Measurements from ENCODE around the gene ADAMTS6. TPM values are rescaled to one million over a fixed set of nuclear protein-coding genes. Genes with fewer than 3 reads are reported as not detected.

ADAMTS6 gene
- total RNA-seq, 4 donors from 2014 or later = 0.05 to 0.49 (median 0.31) TPM

- ATAC-seq (no peak), DNase-seq (no peak)
- intact Hi-C loops (cut with DNase I; ENCODE audit: low total_unique reads) (no loop called here), in situ Hi-C loops (cut with MboI; ENCODE audit: low sequenced_read_pairs in 4 of 4) (no loop called here)
- Histone ChIP-seq H3K4me3 (no peak overlapping the region), H3K9me3 (no peaks in the 10 kb centered on the region), H3K36me3 (no peaks in the 10 kb centered on the region), H3K27me3 (no peaks in the 10 kb centered on the region), H3K4me1 (no peaks in the 10 kb centered on the region), H3K27ac (no peak overlapping the region)
- TF ChIP-seq POLR2A (IDR thresholded peaks at IDR 0.05) (no peak), CTCF (IDR thresholded peaks at IDR 0.05 in 4 of 5, conservative IDR thresholded peaks at IDR 0.05 in 1 of 5) (no peak)
Measured at GRCh38 chr5:65255294-65255693, 226.4 kb downstream of the ADAMTS6 start.

GRCh38 chr5:65252977-65253376 lies 228.7 kb downstream of the ADAMTS6 start:
- Histone ChIP-seq H3K27me3 (no peaks in the 10 kb centered on the region), H3K36me3 (no peaks in the 10 kb centered on the region), H3K27ac (no peak overlapping the region), H3K9me3 (no peaks in the 10 kb centered on the region), H3K4me3 (no peak overlapping the region), H3K4me1 (no peaks in the 10 kb centered on the region)
- no peak for ATAC-seq
- in situ Hi-C loops (cut with MboI; ENCODE audit: low sequenced_read_pairs in 4 of 4) = no loop called here
- intact Hi-C loops (cut with DNase I; ENCODE audit: low total_unique reads) = no loop called here
- TF ChIP-seq CTCF (IDR thresholded peaks at IDR 0.05 in 4 of 5, conservative IDR thresholded peaks at IDR 0.05 in 1 of 5) = no peak
- TF ChIP-seq POLR2A (IDR thresholded peaks at IDR 0.05) = no peak
- DNase-seq = no peak

- H3K27ac ChIP-seq = no peak overlapping the region
- no peaks in the 10 kb centered on the region for H3K36me3 ChIP-seq
- no peak overlapping the region for H3K4me3 ChIP-seq
- in situ Hi-C loops (cut with MboI; ENCODE audit: low sequenced_read_pairs in 4 of 4) (no loop called here), intact Hi-C loops (cut with DNase I; ENCODE audit: low total_unique reads) (no loop called here)
- TF ChIP-seq CTCF (IDR thresholded peaks at IDR 0.05 in 4 of 5, conservative IDR thresholded peaks at IDR 0.05 in 1 of 5) = no peak
- TF ChIP-seq POLR2A (IDR thresholded peaks at IDR 0.05) = no peak
- ATAC-seq = no peak
- H3K27me3 ChIP-seq = no peaks in the 10 kb centered on the region
- DNase-seq = no peak
- no peaks in the 10 kb centered on the region for H3K4me1 ChIP-seq
- H3K9me3 ChIP-seq = no peaks in the 10 kb centered on the region
Measured at GRCh38 chr5:65248896-65249295, 232.8 kb downstream of the ADAMTS6 start.

GRCh38 chr5:65247594-65247993 lies 234.1 kb downstream of the ADAMTS6 start:
- no peak for ATAC-seq
- H3K4me1 ChIP-seq = no peaks in the 10 kb centered on the region
- intact Hi-C loops (cut with DNase I; ENCODE audit: low total_unique reads) (no loop called here), in situ Hi-C loops (cut with MboI; ENCODE audit: low sequenced_read_pairs in 4 of 4) (no loop called here)
- no peak for DNase-seq
- no peaks in the 10 kb centered on the region for H3K36me3 ChIP-seq
- no peak overlapping the region for H3K4me3 ChIP-seq
- no peaks in the 10 kb centered on the region for H3K9me3 ChIP-seq
- no peaks in the 10 kb centered on the region for H3K27me3 ChIP-seq
- no peak overlapping the region for H3K27ac ChIP-seq
- TF ChIP-seq POLR2A (IDR thresholded peaks at IDR 0.05) (no peak), CTCF (IDR thresholded peaks at IDR 0.05 in 4 of 5, conservative IDR thresholded peaks at IDR 0.05 in 1 of 5) (no peak)

GRCh38 chr5:65246741-65247140 lies 235.0 kb downstream of the ADAMTS6 start:
- in situ Hi-C loops (cut with MboI; ENCODE audit: low sequenced_read_pairs in 4 of 4) = no loop called here
- no peak for TF ChIP-seq POLR2A (IDR thresholded peaks at IDR 0.05)
- no peak for TF ChIP-seq CTCF (IDR thresholded peaks at IDR 0.05 in 4 of 5, conservative IDR thresholded peaks at IDR 0.05 in 1 of 5)
- Histone ChIP-seq H3K36me3 (no peaks in the 10 kb centered on the region), H3K9me3 (no peaks in the 10 kb centered on the region), H3K27me3 (no peaks in the 10 kb centered on the region), H3K27ac (no peak overlapping the region), H3K4me1 (no peaks in the 10 kb centered on the region), H3K4me3 (no peak overlapping the region)
- DNase-seq (no peak), ATAC-seq (no peak)
- intact Hi-C loops (cut with DNase I; ENCODE audit: low total_unique reads) = no loop called here
